Measurements from ENCODE around the gene CAMP. TPM values are rescaled to one million over a fixed set of nuclear protein-coding genes. Genes with fewer than 3 reads are reported as not detected.

The CAMP gene
- total RNA-seq, 2 donors from 2014 or later, result 2.4 TPM; not detected in 1

- DNase-seq (ENCODE audit: low spot score), result peak; percentile 85
- TF ChIP-seq POLR2AphosphoS5 (IDR thresholded peaks at IDR 0.05) (peak; percentile 92), CTCF (IDR thresholded peaks at IDR 0.05) (no peak)
- WGBS, result 21% methylated on average over 4 of the region's 4 CpGs
- Histone ChIP-seq H3K9me3 (no peaks in the 10 kb centered on the region), H3K27me3 (replicated peaks; ENCODE audit: insufficient read depth) (no peaks in the 10 kb centered on the region), H3K36me3 (no peaks in the 10 kb centered on the region), H3K4me3 (no peak overlapping the region), H3K4me1 (replicated peaks) (peaks cover 15% of the 10 kb centered on the region), H3K27ac (peak overlapping the region; percentile 74 to 78)
- intact Hi-C loops (cut with DNase I), result loop anchor here (5.0 kb wide), 1 partner anchor 200 kb away; the partner anchor contains the start of gene PLXNB1
Observed at GRCh38 chr3:48232232-48232631, 8.9 kb downstream of the CAMP start.

GRCh38 chr3:48232734-48233133 lies 9.4 kb downstream of the CAMP start:
- H3K27me3 ChIP-seq (replicated peaks; ENCODE audit: insufficient read depth), result no peaks in the 10 kb centered on the region
- no peaks in the 10 kb centered on the region for H3K36me3 ChIP-seq
- intact Hi-C loops (cut with DNase I), result loop anchor here (5.0 kb wide), 1 partner anchor 200 kb away; the partner anchor contains the start of gene PLXNB1
- H3K27ac ChIP-seq, result peak overlapping the region; percentile 74 to 78
- H3K9me3 ChIP-seq, result no peaks in the 10 kb centered on the region
- 32% methylated on average over 6 of the region's 6 CpGs for WGBS
- TF ChIP-seq POLR2A (IDR thresholded peaks at IDR 0.05) (no peak), CTCF (IDR thresholded peaks at IDR 0.05) (peak in 3 of 4 experiments; percentile 36 to 69 (median 69)), POLR2AphosphoS5 (IDR thresholded peaks at IDR 0.05) (no peak)
- DNase-seq (ENCODE audit: low spot score), result peak; percentile 50
- H3K4me3 ChIP-seq, result no peak overlapping the region
- peaks cover 16% of the 10 kb centered on the region for H3K4me1 ChIP-seq (replicated peaks)

- no peak overlapping the region for H3K4me3 ChIP-seq
- WGBS, result 69% methylated on average over 2 of the region's 2 CpGs
- H3K4me1 ChIP-seq (replicated peaks), result peaks cover 18% of the 10 kb centered on the region
- no peaks in the 10 kb centered on the region for H3K36me3 ChIP-seq
- no peaks in the 10 kb centered on the region for H3K9me3 ChIP-seq
- H3K27ac ChIP-seq, result peak overlapping the region; percentile 74 to 78
- no peak for DNase-seq (ENCODE audit: low spot score)
- TF ChIP-seq POLR2A (IDR thresholded peaks at IDR 0.05), result no peak
- TF ChIP-seq CTCF (IDR thresholded peaks at IDR 0.05), result no peak
- no peak for TF ChIP-seq POLR2AphosphoS5 (IDR thresholded peaks at IDR 0.05)
- intact Hi-C loops (cut with DNase I), result loop anchor here (5.0 kb wide), 1 partner anchor 199 kb away; the partner anchor contains the start of gene PLXNB1
- H3K27me3 ChIP-seq (replicated peaks; ENCODE audit: insufficient read depth), result no peaks in the 10 kb centered on the region
Observed at GRCh38 chr3:48233542-48233941, 10.2 kb downstream of the CAMP start.

- intact Hi-C loops (cut with DNase I), result no loop called here
- no peaks in the 10 kb centered on the region for H3K36me3 ChIP-seq
- DNase-seq (ENCODE audit: low spot score), result peak; percentile 51
- TF ChIP-seq POLR2A (IDR thresholded peaks at IDR 0.05) (no peak), POLR2AphosphoS5 (IDR thresholded peaks at IDR 0.05) (peak; percentile 85)
- no peak overlapping the region for H3K4me3 ChIP-seq
- H3K4me1 ChIP-seq (replicated peaks), result peaks cover 18% of the 10 kb centered on the region
- WGBS, result 13% methylated on average over 1 of the region's 1 CpG
- H3K27me3 ChIP-seq (replicated peaks; ENCODE audit: insufficient read depth), result no peaks in the 10 kb centered on the region
- no peaks in the 10 kb centered on the region for H3K9me3 ChIP-seq
- H3K27ac ChIP-seq, result peak overlapping the region; percentile 71 to 74
Observed at GRCh38 chr3:48236531-48236930, 13.2 kb downstream of the CAMP start.

- no peak for TF ChIP-seq POLR2A (IDR thresholded peaks at IDR 0.05)
- no peak for TF ChIP-seq CTCF (IDR thresholded peaks at IDR 0.05)
- TF ChIP-seq POLR2AphosphoS5 (IDR thresholded peaks at IDR 0.05), result no peak
- Histone ChIP-seq H3K4me1 (replicated peaks) (peaks cover 13% of the 10 kb centered on the region), H3K4me3 (no peak overlapping the region), H3K9me3 (no peaks in the 10 kb centered on the region), H3K36me3 (no peaks in the 10 kb centered on the region), H3K27me3 (replicated peaks; ENCODE audit: insufficient read depth) (no peaks in the 10 kb centered on the region), H3K27ac (no peak overlapping the region)
- DNase-seq (ENCODE audit: low spot score), result no peak
- WGBS, result 89% methylated on average over 15 of the region's 15 CpGs
- intact Hi-C loops (cut with DNase I), result no loop called here
Observed at GRCh38 chr3:48238531-48239085, 15.3 kb downstream of the CAMP start.
